ENCODE measurements around the gene ELN. TPM values are rescaled to one million over a fixed set of nuclear protein-coding genes. Genes with fewer than 3 reads are reported as not detected.

Gene ELN
- total and polyA plus RNA-seq, 2 of the 8 experiments (the other 6 are each of a cell fraction or from before 2014, with no cell fraction given) = 5.1 to 5.6 TPM

- TF ChIP-seq CHD7 (IDR thresholded peaks at IDR 0.05; ENCODE audit: insufficient replicate concordance, low read length) (no peak), SUZ12 (IDR thresholded peaks at IDR 0.05; ENCODE audit: low read length) (no peak), TBP (IDR thresholded peaks at IDR 0.05; ENCODE audit: low read depth, low read length) (no peak), ZNF274 (IDR thresholded peaks at IDR 0.05; ENCODE audit: borderline replicate concordance, extremely low read depth, low read length) (no peak), POU5F1 (IDR thresholded peaks at IDR 0.05; ENCODE audit: low read depth, low read length) (no peak)
- TF ChIP-seq, protein P1, sequence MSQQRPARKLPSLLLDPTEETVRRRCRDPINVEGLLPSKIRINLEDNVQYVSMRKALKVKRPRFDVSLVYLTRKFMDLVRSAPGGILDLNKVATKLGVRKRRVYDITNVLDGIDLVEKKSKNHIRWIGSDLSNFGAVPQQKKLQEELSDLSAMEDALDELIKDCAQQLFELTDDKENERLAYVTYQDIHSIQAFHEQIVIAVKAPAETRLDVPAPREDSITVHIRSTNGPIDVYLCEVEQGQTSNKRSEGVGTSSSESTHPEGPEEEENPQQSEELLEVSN (IDR thresholded peaks at IDR 0.05) = no peak
- TF ChIP-seq, protein P2, sequence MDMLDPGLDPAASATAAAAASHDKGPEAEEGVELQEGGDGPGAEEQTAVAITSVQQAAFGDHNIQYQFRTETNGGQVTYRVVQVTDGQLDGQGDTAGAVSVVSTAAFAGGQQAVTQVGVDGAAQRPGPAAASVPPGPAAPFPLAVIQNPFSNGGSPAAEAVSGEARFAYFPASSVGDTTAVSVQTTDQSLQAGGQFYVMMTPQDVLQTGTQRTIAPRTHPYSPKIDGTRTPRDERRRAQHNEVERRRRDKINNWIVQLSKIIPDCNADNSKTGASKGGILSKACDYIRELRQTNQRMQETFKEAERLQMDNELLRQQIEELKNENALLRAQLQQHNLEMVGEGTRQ (IDR thresholded peaks at IDR 0.05; ENCODE audit: low read length) = no peak
Observed at GRCh38 chr7:73992101-73992562, 35.8 kb upstream of the ELN start (continued).
